ENCODE results near the gene BDKRB1.

GRCh38 chr14:96294246-96294645 lies 38.2 kb downstream of the BDKRB1 start:
- no peak for TF ChIP-seq POLR2AphosphoS5 (IDR thresholded peaks at IDR 0.05; ENCODE audit: low read depth, low read length)
- no peak for TF ChIP-seq POLR2A (IDR thresholded peaks at IDR 0.05; ENCODE audit: low read depth, low read length)

All from GM12891 (cell line).